Transverse colon (tissue), 4 donors: ENCODE data around the gene DGUOK. TPM values are rescaled to one million over a fixed set of nuclear protein-coding genes. Genes with fewer than 3 reads are reported as not detected.

Experiments used
- DNase-seq: peaks from one replicate; pipeline ENCODE4 v3.0.0-alpha.2; 2019
- H3K27ac ChIP-seq, 4 donors: fragments of 200-600 bp; sonication (generic); 2 replicates each; pipeline ENCODE4 v1.5.1; 2016 to 2018; ENCODE audit warnings: inconsistent platforms in 4 of 4
- H3K27me3 ChIP-seq: fragments of 200-600 bp; sonication (generic); 2 replicates; pipeline ENCODE4 v1.5.1; 2017; ENCODE audit warnings: inconsistent platforms
- H3K36me3 ChIP-seq, 4 donors: fragments of 200-600 bp; sonication (generic); 2 replicates each; pipeline ENCODE4 v1.5.1; 2017 to 2019; ENCODE audit warnings: inconsistent platforms in 4 of 4
- H3K4me1 ChIP-seq, 4 donors: fragments of 200-600 bp; sonication (generic); 2 replicates each; pipeline ENCODE4 v1.5.1; 2017 to 2020; ENCODE audit warnings: inconsistent platforms in 4 of 4
- H3K4me3 ChIP-seq, 4 donors: fragments of 200-600 bp; sonication (generic); 1 replicate in 1 of 4; 2 replicates in 3 of 4; pipeline versions ENCODE4 v1.5.1 to v1.6.1; 2017 to 2019; ENCODE audit warnings: inconsistent platforms in 4 of 4
- H3K9me3 ChIP-seq, 2 donors: fragments of 200-600 bp; sonication (generic); 2 replicates each; pipeline ENCODE4 v1.5.1; 2017 to 2019; ENCODE audit warnings: inconsistent platforms in 2 of 2
- EP300 ChIP-seq: sonication (generic); formaldehyde crosslinking; IDR thresholded peaks from one replicate; pipeline ENCODE4 v1.6.1; 2017; ENCODE audit warnings: antibody characterized with exemption, low read depth
- POLR2A ChIP-seq: fragments of 450-650 bp; IDR thresholded peaks from one replicate; pipeline ENCODE4 v1.6.1; 2016; ENCODE audit warnings: antibody characterized with exemption, mild to moderate bottlenecking, moderate library complexity
- POLR2AphosphoS5 ChIP-seq, 3 donors: sonication (generic); formaldehyde crosslinking; IDR thresholded peaks; one replicate each; pipeline ENCODE4 v1.6.1; 2016; ENCODE audit warnings: antibody characterized with exemption in 3 of 3
- WGBS, 2 donors: methylation state at CpG; one replicate each; pipeline ENCODE4 v1.1.5; 2018; ENCODE audit warnings: low coverage in 1 of 2; 5-methylcytosine and 5-hydroxymethylcytosine counted together
- in situ Hi-C, 4 donors: fragments of 200-750 bp; cut with MboI; loops; one replicate each; pipeline versions ENCODE4 v1.15.0 to v1.15.1; 2017; ENCODE audit warnings: low sequenced_read_pairs in 3 of 4, low pct_ligation_motif_present in 1 of 4, low pct_unique_long_range_greater_than_20kb in 1 of 4
- intact Hi-C: fragments of 100-400 bp; cut with DNase I; formaldehyde crosslinking; loops from one replicate; pipeline ENCODE4 v1.15.1; 2023; ENCODE audit warnings: low total_unique reads
- total RNA-seq, 4 donors: library from RNA; depleted of rRNA; stranded (reverse); fragments of >200 nt; gene quantifications; one replicate each; pipeline ENCODE4 v1.1.0, GENCODE V29; 2016
- TF ChIP-seq, protein P1 (sequence below), 5 experiments: fragments of 200-600 bp in 3 of 5; fragments of 450-650 bp in 2 of 5; sonication (generic) in 3 of 5; IDR thresholded peaks; 1 replicate in 2 of 5; 2 replicates in 3 of 5; pipeline ENCODE4 v1.5.1; 2016 to 2017; ENCODE audit warnings: antibody characterized with exemption in 5 of 5, inconsistent platforms in 3 of 5, mild to moderate bottlenecking in 2 of 5, moderate library complexity in 1 of 5

The DGUOK gene
- total RNA-seq, 4 donors from 2014 or later, result 27.3 to 49.7 (median 40.3) TPM

DNA sequence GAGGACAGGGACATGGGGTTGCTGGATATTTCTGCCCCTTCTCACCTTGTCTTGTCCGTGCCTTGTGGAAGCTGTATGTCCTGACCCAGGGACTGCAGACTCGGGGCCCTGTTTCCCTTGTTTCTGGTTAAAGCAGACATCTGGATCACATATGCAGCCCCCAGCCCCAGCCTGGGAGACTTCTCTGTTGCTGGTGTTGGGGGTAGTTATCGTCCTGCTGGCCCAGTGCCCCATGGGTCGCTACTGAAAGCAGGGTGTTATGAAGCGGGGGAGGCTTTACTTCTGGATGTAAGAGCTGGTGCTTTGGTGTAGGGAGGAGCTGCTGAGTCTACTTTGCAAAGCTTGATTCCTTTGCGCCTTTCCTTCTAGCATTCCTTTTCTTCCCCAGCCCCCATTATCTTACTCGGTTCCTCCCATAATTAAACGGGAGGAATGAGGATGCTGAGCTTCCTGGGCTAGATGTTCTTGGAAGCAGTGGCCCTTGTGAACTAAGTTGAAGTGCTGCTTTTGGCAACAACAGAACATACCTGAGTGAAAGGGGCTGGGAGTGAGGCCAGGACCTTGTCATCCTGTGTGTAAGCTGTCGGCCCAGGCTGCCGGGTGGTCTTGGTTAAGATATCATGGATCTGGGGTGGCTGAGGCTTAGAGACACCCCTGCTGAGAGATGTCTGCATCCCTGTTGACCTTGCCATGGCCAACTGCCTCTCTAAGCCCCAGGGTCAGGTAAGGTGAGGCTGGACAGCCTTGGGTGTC, 61.4 kb downstream of the DGUOK start:
- Histone ChIP-seq H3K4me1 (peaks cover 23 to 50% (median 43%) of the 10 kb centered on the region in 4 donors), H3K36me3 (no peaks in the 10 kb centered on the region), H3K27me3 (no peaks in the 10 kb centered on the region), H3K27ac (peak overlapping the region in 2 of 4 donors; percentile 9 to 30), H3K4me3 (peak overlapping the region in 3 of 4 donors; percentile 3 to 65 (median 19)), H3K9me3 (no peaks in the 10 kb centered on the region)
- in situ Hi-C loops (loop anchor here in 1 of 4 donors (25.0 kb wide), 1 partner anchor 151 kb away; the partner anchor contains the start of gene STAMBP), intact Hi-C loops (loop anchor here (10.0 kb wide), 2 partner anchors 63 to 163 kb away; partner anchors contain the start of genes DGUOK and STAMBP)
- 48% methylated on average over 10 of the region's 10 CpGs; no CpG with 5 or more reads in 1 of the 2 donors for WGBS, 2 donors
- TF ChIP-seq, protein P1, sequence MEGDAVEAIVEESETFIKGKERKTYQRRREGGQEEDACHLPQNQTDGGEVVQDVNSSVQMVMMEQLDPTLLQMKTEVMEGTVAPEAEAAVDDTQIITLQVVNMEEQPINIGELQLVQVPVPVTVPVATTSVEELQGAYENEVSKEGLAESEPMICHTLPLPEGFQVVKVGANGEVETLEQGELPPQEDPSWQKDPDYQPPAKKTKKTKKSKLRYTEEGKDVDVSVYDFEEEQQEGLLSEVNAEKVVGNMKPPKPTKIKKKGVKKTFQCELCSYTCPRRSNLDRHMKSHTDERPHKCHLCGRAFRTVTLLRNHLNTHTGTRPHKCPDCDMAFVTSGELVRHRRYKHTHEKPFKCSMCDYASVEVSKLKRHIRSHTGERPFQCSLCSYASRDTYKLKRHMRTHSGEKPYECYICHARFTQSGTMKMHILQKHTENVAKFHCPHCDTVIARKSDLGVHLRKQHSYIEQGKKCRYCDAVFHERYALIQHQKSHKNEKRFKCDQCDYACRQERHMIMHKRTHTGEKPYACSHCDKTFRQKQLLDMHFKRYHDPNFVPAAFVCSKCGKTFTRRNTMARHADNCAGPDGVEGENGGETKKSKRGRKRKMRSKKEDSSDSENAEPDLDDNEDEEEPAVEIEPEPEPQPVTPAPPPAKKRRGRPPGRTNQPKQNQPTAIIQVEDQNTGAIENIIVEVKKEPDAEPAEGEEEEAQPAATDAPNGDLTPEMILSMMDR (IDR thresholded peaks at IDR 0.05), result no peak
- TF ChIP-seq EP300 (no peak), POLR2A (no peak), POLR2AphosphoS5 (IDR thresholded peaks at IDR 0.05) (no peak)
- no peak for DNase-seq

DNA sequence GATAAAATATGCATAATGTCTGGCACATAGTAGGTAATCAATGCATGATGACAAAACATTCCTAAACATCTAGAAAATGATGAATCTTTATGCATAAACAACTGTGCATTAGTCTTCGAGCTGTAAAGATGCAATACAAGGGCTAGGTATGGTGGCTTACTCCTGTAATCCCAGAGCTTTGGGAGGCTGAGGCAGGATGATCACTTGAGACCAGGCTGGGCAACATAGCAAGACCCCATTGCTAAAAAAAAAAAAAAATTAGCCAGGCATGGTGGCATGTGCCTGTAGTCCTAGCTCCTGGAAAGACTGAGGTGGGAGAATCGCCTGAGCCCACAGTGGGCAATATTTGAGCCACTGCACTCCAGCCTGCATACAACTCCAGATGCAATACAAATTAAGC, 63.3 kb downstream of the DGUOK start:
- H3K4me3 ChIP-seq, result no peak overlapping the region
- peaks cover 17 to 39% (median 31%) of the 10 kb centered on the region in 4 donors for H3K4me1 ChIP-seq
- H3K27me3 ChIP-seq, result no peaks in the 10 kb centered on the region
- in situ Hi-C loops, result loop anchor here in 2 of 4 donors (10.0 to 25.0 kb wide), 2 partner anchors 153 to 165 kb away; partner anchors contain the start of gene STAMBP (in 2 of the 2)
- intact Hi-C loops, result loop anchor here (10.0 kb wide), 2 partner anchors 65 to 165 kb away; partner anchors contain the start of genes DGUOK and STAMBP
- H3K9me3 ChIP-seq, result no peaks in the 10 kb centered on the region
- no peaks in the 10 kb centered on the region for H3K36me3 ChIP-seq
- TF ChIP-seq, protein P1 (IDR thresholded peaks at IDR 0.05), result no peak
- TF ChIP-seq EP300, result no peak
- H3K27ac ChIP-seq, result no peak overlapping the region
- WGBS, 2 donors, result 92 to 96% methylated on average over 2 of the region's 2 CpGs
- no peak for DNase-seq

DNA sequence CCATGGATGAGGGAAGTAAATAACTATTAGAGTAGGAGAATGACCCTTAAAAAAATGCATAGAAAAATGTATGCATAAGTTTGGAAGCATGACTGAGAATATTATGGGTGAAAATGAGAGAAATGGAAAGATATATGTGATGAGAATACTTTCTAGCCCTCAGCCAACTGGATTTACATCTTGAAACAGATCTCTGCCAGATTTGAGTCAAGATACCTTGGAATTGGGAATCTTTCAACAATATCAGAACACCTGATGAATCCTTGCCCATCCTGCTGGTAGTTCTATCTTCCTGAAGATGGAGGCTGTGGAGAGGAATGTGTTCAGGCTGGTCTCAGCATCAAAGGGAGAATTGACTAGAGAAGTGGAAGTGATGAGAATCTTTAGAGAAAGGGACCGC, 63.9 kb downstream of the DGUOK start:
- peaks cover 17 to 39% (median 30%) of the 10 kb centered on the region in 4 donors for H3K4me1 ChIP-seq
- H3K27ac ChIP-seq, result no peak overlapping the region
- 86 to 90% methylated on average over 1 of the region's 1 CpG for WGBS, 2 donors
- no peak overlapping the region for H3K4me3 ChIP-seq
- no peaks in the 10 kb centered on the region for H3K36me3 ChIP-seq
- no peaks in the 10 kb centered on the region for H3K9me3 ChIP-seq
- H3K27me3 ChIP-seq, result no peaks in the 10 kb centered on the region
- TF ChIP-seq EP300 (no peak), POLR2A (no peak), POLR2AphosphoS5 (IDR thresholded peaks at IDR 0.05) (no peak)
- TF ChIP-seq, protein P1 (IDR thresholded peaks at IDR 0.05), result no peak
- in situ Hi-C loops, result loop anchor here in 2 of 4 donors (10.0 to 25.0 kb wide), 2 partner anchors 153 to 166 kb away; partner anchors contain the start of gene STAMBP (in 2 of the 2)
- DNase-seq, result no peak
- intact Hi-C loops, result no loop called here

DNA sequence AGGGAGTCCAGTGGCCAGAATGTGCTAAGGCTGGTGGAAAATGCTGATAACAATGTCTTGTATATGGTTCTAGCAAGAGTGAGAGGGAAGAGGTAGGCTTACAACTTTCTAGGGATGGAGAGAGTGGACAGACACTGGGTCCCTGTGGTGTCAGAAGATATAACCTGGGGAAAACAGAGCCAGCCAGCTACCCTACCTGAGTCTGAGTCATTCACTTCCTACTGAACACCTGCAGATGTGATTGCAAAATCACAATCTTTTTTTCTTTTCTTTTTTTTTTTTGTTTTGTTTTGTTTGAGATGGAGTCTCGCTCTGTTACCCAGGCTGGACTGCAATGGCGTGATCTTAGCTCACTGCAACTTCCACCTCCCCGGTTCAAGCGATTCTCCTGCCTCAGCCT, 65.4 kb downstream of the DGUOK start:
- WGBS, 2 donors, result 100% methylated on average over 4 of the region's 4 CpGs; no CpG with 5 or more reads in 1 of the 2 donors
- in situ Hi-C loops, result loop anchor here in 2 of 4 donors (10.0 to 25.0 kb wide), 2 partner anchors 155 to 167 kb away; partner anchors contain the start of gene STAMBP (in 2 of the 2)
- TF ChIP-seq POLR2A, result no peak
- TF ChIP-seq POLR2AphosphoS5 (IDR thresholded peaks at IDR 0.05), result no peak
- TF ChIP-seq EP300, result no peak
- TF ChIP-seq, protein P1 (IDR thresholded peaks at IDR 0.05), result no peak

More for the DNA sequence above, 65.4 kb downstream of the DGUOK start:
- H3K4me3 ChIP-seq, result no peak overlapping the region
- no peak overlapping the region for H3K27ac ChIP-seq
- H3K9me3 ChIP-seq, result no peaks in the 10 kb centered on the region
- no peak for DNase-seq
- no peaks in the 10 kb centered on the region for H3K27me3 ChIP-seq
- intact Hi-C loops, result no loop called here
- no peaks in the 10 kb centered on the region for H3K36me3 ChIP-seq
- peaks cover 9 to 23% (median 15%) of the 10 kb centered on the region in 4 donors for H3K4me1 ChIP-seq
